HepG2 (cell line): ENCODE data around the gene BIRC6. TPM values are rescaled to one million over a fixed set of nuclear protein-coding genes. Genes with fewer than 3 reads are reported as not detected.

ENCODE experiments used
- ATAC-seq: fragments of 200-7000 bp; cut with Tn5 transposase; 3 replicates; pipeline ENCODE4 v1.9.1; 2020; ENCODE audit warnings: mild to moderate bottlenecking, moderate library complexity
- BruUV-seq: library from RNA; stranded (reverse); fragments of 400-500 nt; replicated peaks from 2 replicates; lab custom pipeline; 2021; lab: Mats Ljungman, UMichigan
- CTCF ChIA-PET: fragments of 300-600 bp; formaldehyde crosslinking; extraction: SDS; loops from one replicate; lab custom pipeline; 2021; ENCODE audit warnings: low total read pairs, inconsistent platforms, low intra/inter-chr PET ratio; lab: Yijun Ruan, JAX
- POLR2A ChIA-PET: fragments of 350-600 bp; sonication (Branson Sonifier 250); formaldehyde crosslinking; loops from one replicate; lab custom pipeline; 2020; ENCODE audit warnings: antibody characterized with exemption, inconsistent platforms; lab: Yijun Ruan, JAX
- DNase-seq: peaks from one replicate; pipeline ENCODE4 v3.0.0-alpha.2; 2015; ENCODE audit warnings: low spot score
- FAIRE-seq: peaks from 3 replicates; lab custom pipeline; 2011; peaks lifted over from hg19 to GRCh38; lab: Jason Lieb, UNC
- H2AFZ ChIP-seq: one replicate; pipeline ENCODE4 v1.6.1; 2011; ENCODE audit warnings: low read length, inconsistent platforms
- H3K27ac ChIP-seq: fragments of 300-600 bp; 3 replicates; pipeline ENCODE4 v1.8.0; 2011; ENCODE audit warnings: mixed run types, mild to moderate bottlenecking, mixed read lengths, low read length, inconsistent platforms; ENCODE audit not compliant: insufficient read depth; ENCODE audit errors: extremely low read length
- H3K27me3 ChIP-seq, 2 experiments: fragments of 200-600 bp in 1 of 2; 2 replicates in 1 of 2; 3 replicates in 1 of 2; pipeline versions ENCODE4 v1.6.0 to v1.8.0; 2011; ENCODE audit warnings: low read length in 2 of 2, mild to moderate bottlenecking in 2 of 2, moderate library complexity in 2 of 2, inconsistent platforms in 1 of 2; ENCODE audit not compliant: insufficient read depth in 2 of 2, control insufficient read depth in 1 of 2
- H3K36me3 ChIP-seq, 2 experiments: fragments of 200-600 bp in 1 of 2; replicated peaks in 1 of 2; 2 replicates in 1 of 2; 3 replicates in 1 of 2; pipeline versions ENCODE4 v1.5.1 to v1.8.0; 2011; ENCODE audit warnings: low read length in 2 of 2, inconsistent platforms in 1 of 2; ENCODE audit not compliant: insufficient read depth in 2 of 2, control insufficient read depth in 1 of 2
- H3K4me1 ChIP-seq: 2 replicates; pipeline ENCODE4 v1.5.1; 2012; ENCODE audit warnings: low read length, inconsistent platforms; ENCODE audit not compliant: insufficient read depth
- H3K4me2 ChIP-seq: 2 replicates; pipeline ENCODE4 v1.6.0; 2011; ENCODE audit warnings: low read depth, low read length, inconsistent platforms
- H3K4me3 ChIP-seq, 3 experiments: fragments of 200-600 bp in 1 of 3; sonication (generic), shearing (Covaris generic) in 1 of 3; replicated peaks in 1 of 3; 2 replicates each; pipeline ENCODE4 v1.5.1; 2011 to 2016; ENCODE audit warnings: low read length in 3 of 3, inconsistent platforms in 2 of 3, low read depth in 2 of 3, mild to moderate bottlenecking in 2 of 3, control low read depth in 1 of 3, mixed read lengths in 1 of 3; ENCODE audit not compliant: insufficient read depth in 1 of 3
- H3K79me2 ChIP-seq: one replicate; pipeline ENCODE4 v1.6.1; 2011; ENCODE audit warnings: low read length, inconsistent platforms; ENCODE audit not compliant: insufficient read depth
- H3K9ac ChIP-seq: 2 replicates; pipeline ENCODE4 v1.6.0; 2011; ENCODE audit warnings: mild to moderate bottlenecking, low read depth, low read length, inconsistent platforms; ENCODE audit not compliant: insufficient read depth
- H3K9me3 ChIP-seq: 2 replicates; pipeline ENCODE4 v1.5.1; 2012; ENCODE audit warnings: mild to moderate bottlenecking, low read length
- H4K20me1 ChIP-seq: 2 replicates; pipeline ENCODE4 v1.6.0; 2011; ENCODE audit warnings: inconsistent platforms, mild to moderate bottlenecking, low read length, moderate library complexity; ENCODE audit not compliant: insufficient read depth
- ATAD3A ChIP-seq: sonication (generic); formaldehyde crosslinking; IDR thresholded peaks from 2 replicates; pipeline ENCODE4 v1.4.0; 2020; ENCODE audit warnings: missing genetic modification reagents
- MAFF ChIP-seq: IDR thresholded peaks from 2 replicates; pipeline ENCODE4 v1.6.1; 2011; ENCODE audit warnings: low read depth, low read length, improper control_type of control experiment
- MAFK ChIP-seq, 2 experiments: IDR thresholded peaks in 1 of 2; conservative IDR thresholded peaks in 1 of 2; 2 replicates each; pipeline ENCODE4 v1.6.1; 2011; ENCODE audit warnings: improper control_type of control experiment in 2 of 2, low read length in 2 of 2
- MTF2 ChIP-seq: sonication (generic); formaldehyde crosslinking; IDR thresholded peaks from 2 replicates; pipeline ENCODE4 v1.5.0; 2020; ENCODE audit warnings: missing genetic modification reagents, borderline replicate concordance
- NFYB ChIP-seq: sonication (generic); formaldehyde crosslinking; IDR thresholded peaks from 2 replicates; pipeline ENCODE4 v1.4.0; 2020; ENCODE audit warnings: missing genetic modification reagents
- TRIM24 ChIP-seq: sonication (generic); formaldehyde crosslinking; IDR thresholded peaks from 2 replicates; pipeline ENCODE4 v1.8.0; 2022; ENCODE audit warnings: mild to moderate bottlenecking, missing genetic modification reagents
- ZFP1 ChIP-seq: IDR thresholded peaks from 2 replicates; pipeline ENCODE4 v1.6.1; 2016
- ZNF343 ChIP-seq: sonication (generic); formaldehyde crosslinking; IDR thresholded peaks from 2 replicates; pipeline ENCODE4 v1.4.0; 2020; ENCODE audit warnings: mild to moderate bottlenecking, missing genetic modification reagents
- ZNF383 ChIP-seq: sonication (generic); formaldehyde crosslinking; IDR thresholded peaks from 2 replicates; pipeline ENCODE4 v1.4.0; 2020; ENCODE audit warnings: missing genetic modification reagents, mild to moderate bottlenecking, borderline replicate concordance
- WGBS: methylation state at CpG from one replicate; pipeline ENCODE4 v1.1.6; 2017; ENCODE audit warnings: low lambda C conversion rate; 5-methylcytosine and 5-hydroxymethylcytosine counted together
- in situ Hi-C: cut with HindIII; loops from 2 replicates; pipeline ENCODE4 v1.10.0; 2017; ENCODE audit warnings: low pct_unique_long_range_greater_than_20kb; ENCODE audit not compliant: extremely low pct_ligation_motif_present
- intact Hi-C: fragments of 100-400 bp; cut with micrococcal nuclease; formaldehyde crosslinking; loops from one replicate; pipeline ENCODE4 v1.10.0; 2022; ENCODE audit not compliant: unreplicated experiment
- polyA plus RNA-seq, 8 experiments: library from polyadenylated mRNA; depleted of rRNA in 3 of 8; stranded (reverse) in 7 of 8; unstranded in 1 of 8; fragments of >200 nt; fragmentation: Illumina TruSeq in 4 of 8; extraction: Trizol in 4 of 8; gene quantifications; 2 replicates each; pipeline versions ENCODE4 v1.2.1 to v1.2.3, GENCODE V29; 2011 to 2016; ENCODE audit warnings: low read depth in 4 of 8, missing spikeins in 1 of 8, mixed read lengths in 1 of 8; ENCODE audit not compliant: insufficient read depth in 1 of 8
- total RNA-seq, 5 experiments: library from RNA; depleted of rRNA; stranded (reverse); fragments of >200 nt; fragmentation: Illumina TruSeq; extraction: Trizol; gene quantifications; 2 replicates each; pipeline ENCODE4 v1.2.3, GENCODE V29; 2016; ENCODE audit warnings: low read depth in 1 of 5
- TF ChIP-seq, protein P1 (sequence below): sonication (generic); formaldehyde crosslinking; IDR thresholded peaks from 2 replicates; pipeline ENCODE4 v1.5.0; 2020; ENCODE audit warnings: missing genetic modification reagents
- TF ChIP-seq, protein P2 (sequence below): sonication (generic); formaldehyde crosslinking; IDR thresholded peaks from 2 replicates; pipeline ENCODE4 v1.5.1; 2020; ENCODE audit warnings: mild to moderate bottlenecking, missing genetic modification reagents, borderline replicate concordance

BIRC6 gene
- total and polyA plus RNA-seq, 2 of the 13 experiments (the other 11 are each of a cell fraction or from before 2014, with no cell fraction given), result 65.6 to 120 TPM

DNA sequence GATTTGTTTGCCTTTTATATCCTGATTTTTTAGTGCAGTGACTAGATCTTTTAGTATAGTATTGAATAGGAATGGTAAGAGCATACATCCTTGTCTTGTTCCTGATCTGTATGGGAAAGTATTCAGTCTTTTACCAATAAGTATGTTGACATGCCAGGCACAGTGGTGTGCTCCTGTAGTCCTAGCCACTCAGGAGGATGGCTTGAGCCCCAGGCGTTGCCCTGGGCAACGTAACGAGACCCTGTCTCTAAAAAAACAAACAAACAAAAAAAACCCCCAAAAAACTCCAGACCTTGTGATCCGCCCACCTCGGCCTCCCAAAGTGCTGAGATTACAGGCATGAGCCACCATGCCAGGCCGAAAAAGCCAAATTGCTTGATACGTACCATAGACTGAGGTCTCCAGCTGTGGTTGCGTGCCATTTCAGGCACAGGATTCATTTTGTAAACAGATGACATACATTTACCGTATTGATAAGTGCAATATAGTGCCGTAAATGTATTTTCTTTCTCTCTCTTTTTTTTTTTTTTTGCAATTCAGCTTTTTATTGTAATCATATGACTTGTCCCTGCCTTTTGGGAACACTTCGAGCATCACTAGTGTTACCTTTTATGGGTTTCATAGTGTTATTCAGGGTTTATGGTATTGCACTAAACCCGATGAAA lies 18.5 kb downstream of the BIRC6 start:
- DNase-seq (no peak), FAIRE-seq (no peak), ATAC-seq (no peak)
- peaks cover 94% of the 10 kb centered on the region for H3K79me2 ChIP-seq
- no peaks in the 10 kb centered on the region for H3K27me3 ChIP-seq
- in situ Hi-C loops (no loop called here), intact Hi-C loops (no loop called here)
- no peak overlapping the region for H3K4me2 ChIP-seq
- 97% methylated on average over 12 of the region's 12 CpGs for WGBS
- H2AFZ ChIP-seq, result no peak overlapping the region
- ChIA-PET CTCF (no interaction called here), POLR2A (interaction anchor here (1.3 kb wide), 1 partner anchor 210 kb away, joined by 3 read pairs; the partner anchor contains the start of gene SLC30A6)
- BruUV-seq, result no TSS peak
- no peak overlapping the region for H3K27ac ChIP-seq
- H3K36me3 ChIP-seq, result peaks cover 0 to 4% of the 10 kb centered on the region in 2 experiments; a peak in 3 of 5 replicates
- peaks cover 55% of the 10 kb centered on the region for H3K4me1 ChIP-seq
- H3K4me3 ChIP-seq, result no peak overlapping the region
- no peak overlapping the region for H3K9ac ChIP-seq
- no peaks in the 10 kb centered on the region for H3K9me3 ChIP-seq
- H4K20me1 ChIP-seq, result peaks cover 64% of the 10 kb centered on the region
- TF ChIP-seq MAFF (peak; percentile 38; the same call in 1 of the 2 replicates), MTF2 (CRISPR knock-in tag) (no peak), MAFK (conservative IDR thresholded peaks at IDR 0.05 in 1 of 2, IDR thresholded peaks at IDR 0.05 in 1 of 2; ENCODE audit: low read length in 2 of 2) (peak; percentile 50 to 52; a peak in 2 of 4 replicates)

DNA sequence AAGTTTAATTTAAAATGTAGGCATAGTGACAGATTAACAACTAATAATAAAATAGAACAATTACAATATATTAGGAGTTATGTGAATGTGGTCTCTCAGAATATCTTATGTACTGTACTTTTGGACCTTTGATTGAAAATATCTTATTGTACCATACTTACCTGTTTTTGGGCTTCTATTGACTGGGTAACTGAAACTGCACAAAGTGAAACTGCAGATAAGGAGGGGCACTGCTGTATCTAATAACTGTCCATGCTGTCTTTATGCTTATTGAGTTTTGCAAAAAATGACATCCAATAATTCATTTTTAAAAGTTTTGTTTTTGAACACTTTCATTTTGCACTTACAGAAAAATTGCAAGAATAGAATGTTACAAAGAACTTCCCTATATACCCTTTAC lies 19.9 kb downstream of the BIRC6 start:
- DNase-seq (no peak), ATAC-seq (no peak), FAIRE-seq (no peak)
- intact Hi-C loops, result no loop called here
- Histone ChIP-seq H3K4me1 (peaks cover 55% of the 10 kb centered on the region), H3K36me3 (peaks cover 2 to 13% of the 10 kb centered on the region in 2 experiments; a peak in 4 of 5 replicates), H3K79me2 (peaks cover 85% of the 10 kb centered on the region), H4K20me1 (peaks cover 59% of the 10 kb centered on the region), H3K4me3 (no peak overlapping the region), H3K9me3 (no peaks in the 10 kb centered on the region), H3K9ac (no peak overlapping the region), H3K4me2 (no peak overlapping the region), H3K27ac (no peak overlapping the region), H3K27me3 (no peaks in the 10 kb centered on the region), H2AFZ (no peak overlapping the region)
- CTCF ChIA-PET, result no interaction called here
- POLR2A ChIA-PET, result no interaction called here
- in situ Hi-C loops, result no loop called here
- BruUV-seq, result no TSS peak
- TF ChIP-seq ATAD3A (CRISPR knock-in tag) (no peak), NFYB (CRISPR knock-in tag) (no peak), ZNF383 (CRISPR knock-in tag) (no peak), TRIM24 (CRISPR knock-in tag) (no peak), ZFP1 (CRISPR knock-in tag) (no peak), ZNF343 (CRISPR knock-in tag) (no peak)
- TF ChIP-seq, protein P1, sequence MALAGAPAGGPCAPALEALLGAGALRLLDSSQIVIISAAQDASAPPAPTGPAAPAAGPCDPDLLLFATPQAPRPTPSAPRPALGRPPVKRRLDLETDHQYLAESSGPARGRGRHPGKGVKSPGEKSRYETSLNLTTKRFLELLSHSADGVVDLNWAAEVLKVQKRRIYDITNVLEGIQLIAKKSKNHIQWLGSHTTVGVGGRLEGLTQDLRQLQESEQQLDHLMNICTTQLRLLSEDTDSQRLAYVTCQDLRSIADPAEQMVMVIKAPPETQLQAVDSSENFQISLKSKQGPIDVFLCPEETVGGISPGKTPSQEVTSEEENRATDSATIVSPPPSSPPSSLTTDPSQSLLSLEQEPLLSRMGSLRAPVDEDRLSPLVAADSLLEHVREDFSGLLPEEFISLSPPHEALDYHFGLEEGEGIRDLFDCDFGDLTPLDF (CRISPR knock-in tag), result no peak
- TF ChIP-seq, protein P2, sequence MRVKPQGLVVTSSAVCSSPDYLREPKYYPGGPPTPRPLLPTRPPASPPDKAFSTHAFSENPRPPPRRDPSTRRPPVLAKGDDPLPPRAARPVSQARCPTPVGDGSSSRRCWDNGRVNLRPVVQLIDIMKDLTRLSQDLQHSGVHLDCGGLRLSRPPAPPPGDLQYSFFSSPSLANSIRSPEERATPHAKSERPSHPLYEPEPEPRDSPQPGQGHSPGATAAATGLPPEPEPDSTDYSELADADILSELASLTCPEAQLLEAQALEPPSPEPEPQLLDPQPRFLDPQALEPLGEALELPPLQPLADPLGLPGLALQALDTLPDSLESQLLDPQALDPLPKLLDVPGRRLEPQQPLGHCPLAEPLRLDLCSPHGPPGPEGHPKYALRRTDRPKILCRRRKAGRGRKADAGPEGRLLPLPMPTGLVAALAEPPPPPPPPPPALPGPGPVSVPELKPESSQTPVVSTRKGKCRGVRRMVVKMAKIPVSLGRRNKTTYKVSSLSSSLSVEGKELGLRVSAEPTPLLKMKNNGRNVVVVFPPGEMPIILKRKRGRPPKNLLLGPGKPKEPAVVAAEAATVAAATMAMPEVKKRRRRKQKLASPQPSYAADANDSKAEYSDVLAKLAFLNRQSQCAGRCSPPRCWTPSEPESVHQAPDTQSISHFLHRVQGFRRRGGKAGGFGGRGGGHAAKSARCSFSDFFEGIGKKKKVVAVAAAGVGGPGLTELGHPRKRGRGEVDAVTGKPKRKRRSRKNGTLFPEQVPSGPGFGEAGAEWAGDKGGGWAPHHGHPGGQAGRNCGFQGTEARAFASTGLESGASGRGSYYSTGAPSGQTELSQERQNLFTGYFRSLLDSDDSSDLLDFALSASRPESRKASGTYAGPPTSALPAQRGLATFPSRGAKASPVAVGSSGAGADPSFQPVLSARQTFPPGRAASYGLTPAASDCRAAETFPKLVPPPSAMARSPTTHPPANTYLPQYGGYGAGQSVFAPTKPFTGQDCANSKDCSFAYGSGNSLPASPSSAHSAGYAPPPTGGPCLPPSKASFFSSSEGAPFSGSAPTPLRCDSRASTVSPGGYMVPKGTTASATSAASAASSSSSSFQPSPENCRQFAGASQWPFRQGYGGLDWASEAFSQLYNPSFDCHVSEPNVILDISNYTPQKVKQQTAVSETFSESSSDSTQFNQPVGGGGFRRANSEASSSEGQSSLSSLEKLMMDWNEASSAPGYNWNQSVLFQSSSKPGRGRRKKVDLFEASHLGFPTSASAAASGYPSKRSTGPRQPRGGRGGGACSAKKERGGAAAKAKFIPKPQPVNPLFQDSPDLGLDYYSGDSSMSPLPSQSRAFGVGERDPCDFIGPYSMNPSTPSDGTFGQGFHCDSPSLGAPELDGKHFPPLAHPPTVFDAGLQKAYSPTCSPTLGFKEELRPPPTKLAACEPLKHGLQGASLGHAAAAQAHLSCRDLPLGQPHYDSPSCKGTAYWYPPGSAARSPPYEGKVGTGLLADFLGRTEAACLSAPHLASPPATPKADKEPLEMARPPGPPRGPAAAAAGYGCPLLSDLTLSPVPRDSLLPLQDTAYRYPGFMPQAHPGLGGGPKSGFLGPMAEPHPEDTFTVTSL (CRISPR knock-in tag), result no peak
